ENCODE results near the gene PIGC.

PIGC gene

DNA sequence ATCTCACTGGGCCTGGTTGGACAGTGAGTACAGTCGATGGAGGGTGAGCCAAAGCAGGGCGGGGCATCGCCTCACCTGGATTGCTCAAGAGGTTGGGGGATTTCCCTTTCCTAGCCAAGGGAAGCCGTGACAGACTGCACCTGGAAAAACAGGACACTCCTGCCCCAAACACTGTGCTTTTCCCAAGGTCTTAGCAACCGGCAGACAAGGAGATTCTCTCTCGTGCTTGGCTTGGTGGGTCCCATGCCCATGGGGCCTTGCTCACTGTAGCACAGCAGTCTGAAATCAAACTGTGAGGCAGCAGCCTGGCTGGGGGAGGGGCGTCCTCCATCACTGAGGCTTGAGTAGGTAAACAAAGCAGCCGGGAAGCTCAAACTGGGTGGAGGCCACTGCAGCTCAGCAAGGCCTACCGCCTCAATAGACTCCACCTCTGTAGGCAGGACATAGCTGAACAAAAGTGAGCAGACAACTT, 12.1 kb downstream of the PIGC start:
- no peak for DNase-seq (ENCODE audit: extremely low read depth in 1 of 2, low read depth in 1 of 2)

DNA sequence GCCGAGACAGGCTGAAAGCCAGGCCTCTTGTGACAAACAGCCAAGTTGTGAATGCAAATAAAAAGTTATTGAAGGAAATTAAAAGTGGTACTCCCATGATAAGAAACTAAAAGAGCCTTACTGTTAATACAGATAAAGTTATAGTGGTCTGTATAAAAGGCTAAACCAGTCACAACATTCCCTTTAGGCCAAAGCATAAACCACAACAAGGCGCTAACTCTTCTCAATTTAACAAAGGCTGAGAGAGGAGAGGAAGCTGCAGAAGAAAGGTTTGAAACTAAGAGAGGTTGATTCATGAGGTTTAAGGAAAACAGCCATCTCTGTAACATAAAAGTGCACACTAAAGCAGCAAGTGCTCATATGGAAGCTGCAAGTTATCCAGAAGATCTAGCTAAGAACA, 12.7 kb downstream of the PIGC start:
- no peak for DNase-seq (ENCODE audit: extremely low read depth in 1 of 2, low read depth in 1 of 2)

DNA sequence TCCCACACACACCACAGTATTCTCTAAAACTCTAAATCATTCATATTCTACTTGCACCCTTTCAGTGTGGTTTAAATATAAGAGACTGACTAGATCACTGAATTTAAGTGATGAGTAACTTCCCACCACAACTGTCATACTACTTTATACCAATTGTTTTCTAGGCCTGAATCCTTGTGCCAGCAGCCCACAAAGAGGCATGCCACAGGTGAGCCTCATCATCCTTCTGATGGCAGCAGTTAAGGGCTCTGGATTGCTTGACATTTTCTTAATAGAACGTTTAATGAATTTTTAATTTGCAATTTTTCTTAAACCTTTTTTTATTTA, 13.8 kb downstream of the PIGC start:
- no peak for DNase-seq (ENCODE audit: extremely low read depth in 1 of 2, low read depth in 1 of 2)

DNA sequence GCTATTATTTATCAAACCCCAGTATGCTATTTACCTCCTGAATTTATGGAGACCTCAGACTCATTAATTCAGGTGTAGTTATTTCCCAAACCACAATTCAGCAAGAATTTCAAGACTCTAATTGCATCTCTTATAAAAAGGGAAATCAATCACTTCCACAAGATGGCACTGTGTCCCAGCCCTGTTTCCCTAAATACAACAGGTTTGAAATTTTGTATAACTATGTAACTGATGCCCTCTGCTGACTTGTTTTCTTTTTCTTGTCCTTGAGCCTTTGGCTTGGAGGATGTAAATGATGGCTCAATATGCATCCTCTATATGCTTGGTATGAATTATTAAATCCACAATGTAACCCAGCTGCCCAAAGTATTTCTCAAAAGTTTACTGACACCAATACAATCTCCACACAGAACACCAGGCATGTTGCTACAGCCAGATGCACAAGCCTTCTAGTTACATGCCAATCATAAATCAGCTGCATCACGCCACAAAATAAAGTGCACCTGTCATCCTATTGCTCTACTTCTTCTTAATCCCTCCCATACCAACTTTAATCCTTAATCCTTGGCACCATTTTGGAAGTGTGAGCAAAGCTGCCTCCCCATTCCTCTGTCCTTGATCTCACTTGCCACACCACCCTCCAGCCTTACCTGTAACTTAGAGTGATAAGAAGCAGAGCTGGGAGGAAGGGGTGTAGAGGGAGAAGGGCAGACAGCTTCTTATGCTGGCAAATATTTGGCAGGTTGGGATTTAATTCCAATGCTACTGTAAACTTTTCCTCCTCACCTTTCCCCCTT, 14.3 kb downstream of the PIGC start:
- DNase-seq (ENCODE audit: extremely low read depth in 1 of 2, low read depth in 1 of 2), result no peak

DNA sequence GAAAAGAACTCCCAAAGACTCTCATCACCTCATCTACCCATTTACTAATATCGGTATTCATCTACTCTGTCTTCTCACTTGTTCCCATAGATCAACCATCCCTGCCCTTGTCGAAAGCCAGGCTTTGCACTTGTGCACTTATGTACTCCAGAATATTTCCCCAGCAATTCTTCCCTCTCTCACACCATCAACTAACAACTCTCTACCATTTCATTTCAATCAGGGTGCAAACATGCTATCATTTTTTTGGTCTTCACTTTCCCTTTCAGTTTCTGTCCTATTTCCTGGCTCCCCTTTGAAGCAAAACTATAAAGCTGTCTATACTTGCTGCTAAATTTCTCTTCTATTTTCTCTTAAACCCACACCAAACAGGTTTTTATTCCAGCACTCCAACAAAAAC, 16.7 kb downstream of the PIGC start:
- DNase-seq (ENCODE audit: extremely low read depth in 1 of 2, low read depth in 1 of 2), result no peak

DNA sequence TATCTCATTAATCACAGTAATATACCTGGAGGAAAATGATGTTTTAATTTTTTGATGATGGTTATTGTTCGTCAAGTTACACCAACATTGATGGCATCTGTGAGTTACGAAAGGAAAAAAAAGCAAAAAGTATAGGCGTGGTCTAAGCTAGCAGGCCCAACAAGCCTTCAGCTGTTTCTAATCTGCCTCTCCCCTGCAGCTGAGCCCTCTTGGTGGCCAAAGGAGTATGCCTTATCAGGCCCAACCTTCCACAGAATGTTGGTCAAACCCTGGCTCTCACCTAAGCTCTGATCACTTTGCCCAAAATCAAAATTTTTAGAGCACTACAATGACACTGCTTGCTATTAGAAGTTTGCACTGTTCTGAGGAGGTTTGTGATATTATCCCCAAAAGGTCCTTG, 18.5 kb downstream of the PIGC start:
- DNase-seq (ENCODE audit: extremely low read depth in 1 of 2, low read depth in 1 of 2), result no peak

DNA sequence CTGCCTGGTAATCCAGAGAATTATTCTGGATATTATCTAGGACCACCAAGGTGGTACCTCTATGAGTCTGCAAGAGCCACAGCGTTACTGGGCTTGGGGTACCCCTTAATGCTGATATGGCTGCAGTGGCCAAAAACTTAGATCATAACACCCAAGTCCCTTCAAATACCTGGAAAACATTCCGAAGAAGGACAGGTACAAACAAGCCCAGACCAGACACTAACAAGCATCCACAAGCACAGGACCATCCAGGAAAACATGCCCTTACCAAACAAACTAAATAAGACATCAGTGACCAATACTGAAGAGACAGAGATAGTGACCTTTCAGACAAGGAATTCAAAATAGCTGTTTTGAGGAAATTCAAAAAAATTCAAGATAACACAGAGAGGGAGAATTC, 20.5 kb downstream of the PIGC start:
- no peak for DNase-seq (ENCODE audit: extremely low read depth in 1 of 2, low read depth in 1 of 2)

DNA sequence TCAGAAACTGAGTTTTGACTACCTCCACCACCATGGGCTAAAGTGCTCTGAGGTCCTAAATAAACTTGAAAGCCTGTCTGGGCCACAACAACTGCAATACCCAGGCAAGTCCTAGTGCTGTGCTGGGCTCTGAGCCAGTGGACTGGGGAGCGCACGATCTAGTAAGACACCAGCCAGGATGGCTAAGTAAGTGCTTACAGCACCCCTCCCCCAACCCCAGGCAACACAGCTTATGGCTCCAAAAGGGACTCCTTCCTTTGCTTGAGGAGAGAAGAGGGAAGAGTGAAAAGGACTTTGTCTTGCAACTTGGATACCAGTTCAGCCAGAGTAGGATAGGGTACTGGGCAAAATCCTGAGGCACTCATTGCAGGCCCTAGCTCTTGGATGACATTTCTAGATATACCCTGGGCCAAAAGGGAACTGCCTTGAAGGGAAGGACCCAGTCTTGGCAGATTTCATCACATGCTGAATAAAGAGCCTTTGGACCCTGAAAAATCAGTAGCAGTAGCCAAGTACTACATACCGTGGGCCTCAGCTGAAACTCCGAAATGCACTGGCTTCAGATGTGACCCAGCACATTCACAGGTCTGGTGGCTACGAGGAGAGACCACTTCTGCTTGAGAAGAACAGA, 21.8 kb downstream of the PIGC start:
- DNase-seq (ENCODE audit: extremely low read depth in 1 of 2, low read depth in 1 of 2), result no peak

DNA sequence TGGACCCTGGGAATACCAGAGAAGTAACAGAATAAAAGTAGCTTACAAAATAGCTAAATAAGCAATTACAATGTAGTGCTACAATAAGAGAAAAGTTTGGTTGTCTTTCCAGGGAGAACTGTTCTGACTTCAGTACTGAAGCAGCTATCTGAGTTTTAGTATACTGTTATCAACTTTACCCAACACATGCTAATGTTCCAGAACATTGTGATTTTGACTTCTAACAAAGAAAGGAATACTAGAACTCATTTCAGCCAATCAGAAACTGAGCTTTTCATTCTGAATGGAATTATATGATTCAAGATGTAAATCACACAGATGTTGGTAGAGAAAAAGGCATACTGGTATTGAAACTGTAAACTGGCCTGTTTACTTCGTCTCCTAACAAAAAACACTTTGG, 23.5 kb downstream of the PIGC start, which contains the start of gene C1orf105:
Gene C1orf105, plus strand, starts transcription at position 301 of the 400 bp plus-strand sequence. CDS start 201 bp downstream, outside the sequence.
- DNase-seq (ENCODE audit: extremely low read depth in 1 of 2, low read depth in 1 of 2), result no peak

DNA sequence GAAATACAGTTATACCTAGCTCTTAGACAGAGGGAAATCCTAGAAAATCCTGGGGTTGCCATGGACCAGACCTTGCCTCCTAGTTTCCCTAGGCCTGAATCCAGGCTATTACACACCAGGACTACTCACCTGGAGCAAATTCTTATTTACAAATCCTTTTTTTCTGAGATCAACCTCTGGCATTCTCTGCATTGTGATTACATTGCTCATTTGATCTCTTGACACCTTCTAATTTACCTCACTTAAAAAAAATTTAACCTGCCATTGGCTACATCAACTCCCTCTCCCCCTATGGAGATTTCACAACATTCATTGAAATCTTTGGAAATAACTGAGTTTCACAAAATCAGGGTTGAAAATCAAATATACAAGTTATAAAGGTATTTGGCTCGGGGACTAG, 26.3 kb downstream of the PIGC start:
- DNase-seq (ENCODE audit: extremely low read depth in 1 of 2, low read depth in 1 of 2), result no peak

DNA sequence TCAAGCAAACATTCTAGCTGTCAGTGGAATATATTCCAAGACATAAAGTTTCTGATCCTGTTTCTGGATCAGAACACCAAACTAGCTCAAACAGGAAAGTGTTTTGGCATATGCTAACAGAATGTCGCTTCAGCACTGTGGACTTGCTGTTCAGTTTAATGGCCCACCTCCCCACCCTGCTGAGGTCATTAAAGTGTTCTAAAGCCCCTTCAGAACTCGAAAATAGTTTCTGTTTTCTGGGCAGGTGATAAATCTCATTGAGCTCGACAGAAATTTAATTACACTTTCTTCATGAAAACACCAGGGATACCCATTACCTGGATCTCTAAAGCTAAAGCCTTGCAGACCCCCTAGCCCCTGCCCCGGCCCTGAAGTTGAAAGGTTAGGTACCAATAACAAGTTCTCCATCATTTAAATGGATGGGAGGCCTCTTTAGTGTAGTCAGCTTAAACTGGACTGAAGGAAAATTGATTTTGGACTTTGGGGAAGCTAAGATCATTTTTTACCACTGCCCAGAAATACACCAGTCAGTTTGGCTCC, 27.3 kb downstream of the PIGC start:
- no peak for DNase-seq (ENCODE audit: extremely low read depth in 1 of 2, low read depth in 1 of 2)

DNA sequence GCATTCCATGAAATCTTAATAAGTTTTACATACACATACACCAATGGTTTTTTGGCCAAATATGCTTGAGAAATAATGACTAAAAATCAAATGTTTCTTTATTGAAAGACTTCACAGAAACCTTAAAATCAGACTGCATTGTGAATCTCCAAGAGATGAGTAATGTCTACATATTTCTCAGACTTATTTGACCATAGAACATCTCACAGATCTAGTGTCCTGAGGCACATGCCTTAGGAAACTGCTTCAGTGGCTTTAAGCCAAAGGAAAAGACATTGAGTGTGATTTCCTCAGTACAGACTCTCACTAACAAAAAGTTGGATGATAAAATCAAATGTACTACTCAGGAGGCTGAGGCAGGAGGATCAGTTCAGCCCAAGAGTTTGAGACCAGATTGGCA, 29.5 kb downstream of the PIGC start:
- DNase-seq (ENCODE audit: extremely low read depth in 1 of 2, low read depth in 1 of 2), result no peak

DNA sequence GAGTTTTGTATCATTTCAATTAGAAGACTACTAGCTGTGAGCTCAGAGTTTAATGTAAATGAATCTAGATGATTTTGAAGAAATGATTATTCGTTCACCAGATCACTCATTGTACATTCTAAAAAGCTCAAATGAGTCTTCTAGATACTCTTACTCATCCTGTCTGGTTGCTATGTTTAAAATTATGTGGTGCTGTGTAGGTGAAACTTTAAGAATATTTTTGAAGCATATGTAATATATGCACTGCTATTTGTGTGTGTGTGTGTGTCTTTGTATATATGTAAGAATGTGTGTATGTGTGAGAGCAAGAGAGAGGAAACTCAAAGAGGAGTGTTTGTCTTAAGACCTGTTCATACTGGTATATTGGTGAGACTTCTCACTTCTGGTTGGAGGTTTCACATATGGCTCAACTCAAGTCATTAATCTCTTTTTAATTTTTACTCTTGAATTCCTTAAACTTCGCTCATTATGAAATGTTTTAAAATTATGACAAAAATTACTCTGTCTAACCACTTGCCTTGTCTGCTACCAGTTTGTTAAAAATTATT, 32.0 kb downstream of the PIGC start:
- no peak for DNase-seq (ENCODE audit: extremely low read depth in 1 of 2, low read depth in 1 of 2)

DNA sequence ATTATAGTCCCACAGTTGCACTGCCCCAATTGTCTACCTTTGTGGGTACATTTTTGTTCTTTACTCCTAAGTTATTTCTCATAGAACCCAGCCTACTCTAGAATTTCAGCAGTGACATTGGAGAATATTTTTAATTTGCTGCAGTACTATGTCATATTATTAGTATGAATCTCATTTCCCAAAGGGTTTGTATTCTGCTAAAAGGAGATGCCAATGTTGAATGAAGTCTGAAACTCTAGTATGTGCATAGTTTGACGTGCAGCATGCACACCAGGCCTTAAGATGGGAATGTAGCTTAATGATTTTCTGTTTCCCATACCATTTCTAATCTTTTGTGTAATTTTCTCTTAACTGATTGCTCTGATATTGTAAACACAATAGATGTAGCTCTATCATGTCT, 33.8 kb downstream of the PIGC start:
- no peak for DNase-seq (ENCODE audit: extremely low read depth in 1 of 2, low read depth in 1 of 2)

DNA sequence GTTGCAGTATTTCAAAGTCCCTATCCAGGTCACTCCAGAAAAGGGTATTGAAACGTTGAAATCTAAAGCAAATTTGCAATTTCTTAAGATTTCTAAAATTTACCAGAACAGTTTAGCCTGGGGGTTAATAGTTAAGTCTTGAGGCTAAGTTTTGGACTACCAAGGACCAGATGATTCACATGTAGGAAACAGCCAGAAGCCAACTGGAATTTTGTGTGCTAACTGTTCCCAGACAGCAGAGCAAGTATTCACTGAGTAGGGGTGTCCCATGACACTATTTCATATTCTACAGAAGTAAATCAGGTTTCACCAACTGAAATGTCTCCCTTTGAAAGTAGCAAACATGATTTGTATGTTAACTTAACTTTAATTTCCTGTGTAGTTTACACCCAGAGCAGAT, 34.9 kb downstream of the PIGC start:
- no peak for DNase-seq (ENCODE audit: extremely low read depth in 1 of 2, low read depth in 1 of 2)

DNA sequence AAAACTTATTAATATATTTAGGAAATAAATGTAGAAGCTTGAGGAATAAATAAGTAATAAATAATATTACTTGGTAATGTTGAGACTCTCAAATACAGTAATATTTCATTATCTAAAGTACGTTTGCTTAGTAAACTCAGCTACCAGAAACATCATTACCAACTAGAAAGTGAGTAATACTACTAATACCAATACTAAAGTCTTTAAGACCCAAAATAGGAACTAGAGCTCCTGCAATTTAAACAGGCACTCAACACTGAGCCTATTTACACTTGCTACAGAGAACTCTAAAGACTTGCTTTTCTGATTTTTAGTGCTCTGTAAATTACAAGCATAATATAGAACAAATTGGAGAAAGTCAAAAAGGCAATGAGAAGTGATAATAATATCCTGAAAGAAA, 36.9 kb downstream of the PIGC start:
- DNase-seq (ENCODE audit: extremely low read depth in 1 of 2, low read depth in 1 of 2), result no peak

DNA sequence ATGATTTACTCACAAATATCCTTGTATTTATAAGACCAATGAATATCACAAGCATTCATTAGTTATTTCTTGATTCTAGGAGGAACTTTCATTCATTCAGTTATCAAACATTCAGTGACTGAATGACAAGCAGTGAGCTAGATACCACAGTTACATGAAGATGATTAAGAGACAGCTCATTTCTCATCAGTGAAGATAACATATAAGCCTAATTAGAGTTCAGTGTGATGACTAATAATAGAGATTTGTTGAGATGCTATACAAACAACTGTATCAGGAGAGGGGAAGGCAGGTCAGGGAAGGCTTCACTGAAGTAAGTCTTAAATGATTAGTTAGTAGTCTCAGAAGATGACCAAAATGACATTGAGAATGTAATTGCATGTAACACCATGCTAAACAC, 38.0 kb downstream of the PIGC start:
- DNase-seq (ENCODE audit: extremely low read depth in 1 of 2, low read depth in 1 of 2), result no peak

DNA sequence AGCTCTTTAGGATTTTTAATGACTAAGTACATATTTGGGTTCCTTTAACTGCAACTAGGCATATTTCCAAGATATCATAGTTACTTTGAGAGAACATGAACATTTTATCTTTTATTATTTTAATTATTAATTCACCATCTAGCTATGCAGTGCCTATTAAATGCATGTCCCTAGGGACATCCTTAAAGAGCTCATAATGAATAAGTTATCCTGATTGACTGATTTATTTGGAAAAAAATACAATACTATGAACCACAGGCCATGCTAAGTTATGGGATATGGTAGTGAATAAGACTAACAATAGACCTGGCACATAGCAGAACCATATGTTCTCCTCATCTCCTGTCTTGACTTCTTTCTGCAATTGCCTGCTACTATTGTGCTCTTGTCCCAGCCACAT, 39.7 kb downstream of the PIGC start:
- no peak for DNase-seq (ENCODE audit: extremely low read depth in 1 of 2, low read depth in 1 of 2)

DNA sequence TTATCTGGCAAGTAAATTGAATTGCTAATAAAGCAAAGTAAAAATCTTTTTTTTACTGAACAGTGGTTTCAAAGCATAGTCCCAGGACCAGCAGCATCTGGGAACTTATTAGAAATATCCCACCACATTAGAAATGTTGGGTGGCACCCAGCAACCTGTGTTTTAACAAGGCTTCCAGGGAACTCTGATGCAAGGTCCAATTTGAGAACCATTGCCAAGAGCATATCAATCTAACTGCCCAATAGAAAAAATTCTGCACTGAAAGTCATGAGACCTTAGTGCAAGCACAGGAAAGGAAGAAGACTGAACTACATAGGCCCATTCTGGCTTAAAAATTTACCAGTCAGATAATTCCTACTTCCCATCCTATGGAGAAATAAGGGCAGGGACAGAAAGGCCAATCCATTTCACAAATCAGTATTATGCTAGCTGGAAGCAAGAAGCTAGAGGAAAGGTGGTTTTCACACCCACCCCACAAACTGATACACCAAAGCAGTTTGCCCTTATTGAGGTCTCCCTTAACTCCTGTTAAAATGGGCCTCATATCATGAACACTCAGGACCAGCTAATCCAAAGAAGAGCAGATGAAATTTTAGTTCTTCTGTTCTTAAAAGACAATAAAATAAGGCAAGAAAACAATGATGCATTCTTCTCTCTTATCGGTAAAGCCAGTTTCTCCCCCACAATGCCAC, 40.8 kb downstream of the PIGC start:
- no peak for DNase-seq (ENCODE audit: extremely low read depth in 1 of 2, low read depth in 1 of 2)

DNA sequence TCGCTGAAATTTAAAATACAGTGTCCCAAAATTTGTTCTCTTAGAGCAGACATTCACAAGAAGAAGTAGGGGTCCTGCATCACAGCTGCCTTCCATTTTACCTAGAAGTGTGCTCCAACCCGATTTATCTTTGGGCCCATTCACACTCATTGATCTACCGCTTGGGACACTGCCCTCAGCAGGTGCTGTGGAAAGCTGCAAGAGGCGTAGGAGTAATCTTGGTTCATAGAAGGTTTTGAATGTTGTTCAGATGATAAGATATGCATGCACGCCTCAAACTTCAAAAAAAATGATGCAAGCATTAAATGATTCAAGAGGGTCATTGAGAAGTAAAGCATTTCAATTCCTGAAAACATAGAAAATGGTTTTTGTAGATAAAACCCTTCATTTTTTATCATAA, 42.0 kb downstream of the PIGC start:
- DNase-seq (ENCODE audit: extremely low read depth in 1 of 2, low read depth in 1 of 2), result no peak

DNA sequence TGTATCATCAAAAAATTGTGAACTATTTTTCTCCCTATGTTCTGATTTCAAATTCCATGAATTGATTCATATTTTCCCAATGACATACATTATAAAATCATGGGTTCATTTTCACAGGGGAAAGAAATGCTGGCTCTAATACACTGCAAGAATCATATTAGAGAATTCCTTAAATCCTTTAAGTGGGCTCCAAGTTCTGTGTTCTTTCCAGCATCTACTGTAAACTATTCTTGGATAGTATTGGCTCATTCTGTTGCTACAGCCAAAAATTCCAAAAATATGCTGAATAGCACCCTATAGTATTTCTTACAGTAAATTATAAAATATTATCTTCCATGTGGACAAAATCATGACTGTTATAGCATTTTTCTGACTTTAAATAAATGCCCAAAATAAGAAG, 42.4 kb downstream of the PIGC start:
- no peak for DNase-seq (ENCODE audit: extremely low read depth in 1 of 2, low read depth in 1 of 2)

DNA sequence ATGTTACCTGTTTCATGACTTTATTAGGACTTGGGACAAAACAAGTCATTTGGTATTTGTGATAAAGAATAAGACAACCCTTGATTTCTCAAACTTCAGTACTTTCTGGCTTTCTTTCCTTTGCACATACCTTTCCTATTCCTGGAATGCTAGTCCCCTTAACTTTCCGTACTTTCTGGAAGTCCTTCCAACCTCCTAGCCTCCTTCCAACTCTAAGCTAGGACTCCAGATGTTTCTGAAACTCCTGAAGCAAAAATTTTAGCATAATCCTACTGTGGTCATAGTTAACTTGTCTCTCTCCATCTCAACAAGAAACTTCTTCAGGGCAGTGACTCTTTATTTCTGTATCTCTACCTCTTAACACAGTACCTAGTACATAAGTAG, 43.2 kb downstream of the PIGC start:
- no peak for DNase-seq (ENCODE audit: extremely low read depth in 1 of 2, low read depth in 1 of 2)

All from stimulated activated CD8-positive, alpha-beta memory T cell treated with anti-CD3 and anti-CD28 coated beads, Interleukin-7, amount 100 ng/mL, for 48 hours (primary cell).